ENCODE measurements around the gene EXTL1.
A peak's percentile ranks its signal among the peaks of the same experiment; 100 is the strongest.

Gene EXTL1

GRCh38 chr1:25997828-25998761, 23.5 kb upstream of the EXTL1 start, which contains the start of gene PAFAH2:
TSS of gene PAFAH2 (minus strand) at chr1:25998063. CDS start at chr1:25990816, 7,247 bp downstream.
- DNase-seq = peak; percentile 98

DNA sequence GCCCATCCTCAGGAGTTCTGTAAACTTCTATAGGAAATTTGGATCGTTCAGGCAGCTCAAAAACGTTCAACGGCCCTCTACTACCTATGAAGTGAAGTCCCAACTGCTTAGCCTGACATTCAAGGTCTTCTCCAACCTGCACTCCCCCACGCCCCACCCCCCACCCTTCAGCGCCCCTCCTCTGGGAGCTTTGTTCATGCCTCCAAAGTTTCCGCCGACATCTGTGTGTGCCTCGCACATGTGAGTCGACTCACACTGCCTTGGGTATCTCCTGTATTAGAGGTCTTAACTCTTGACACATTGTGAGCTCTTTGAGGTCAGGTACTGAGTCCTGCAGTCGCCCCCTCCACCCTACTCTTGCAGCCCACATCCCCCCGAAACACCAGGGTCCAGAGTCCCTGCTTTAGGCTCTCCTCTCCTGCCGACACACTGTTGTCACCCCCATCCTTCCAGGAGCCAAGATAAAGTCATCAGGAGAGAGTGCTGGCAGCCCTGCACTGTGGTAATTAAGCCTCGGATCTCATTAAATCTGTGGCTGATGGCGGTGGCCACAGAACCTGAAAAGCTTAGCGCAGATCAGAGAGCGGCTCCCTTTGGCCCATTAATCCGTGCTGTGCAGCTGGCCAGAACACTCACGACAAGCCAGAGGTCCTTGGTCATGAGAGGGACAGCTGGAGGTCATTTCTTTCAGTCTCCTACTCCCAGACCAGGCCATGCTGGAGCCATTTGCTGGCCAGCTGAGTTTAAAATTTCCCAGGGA, 22.4 kb upstream of the EXTL1 start:
- no peak for DNase-seq

DNA sequence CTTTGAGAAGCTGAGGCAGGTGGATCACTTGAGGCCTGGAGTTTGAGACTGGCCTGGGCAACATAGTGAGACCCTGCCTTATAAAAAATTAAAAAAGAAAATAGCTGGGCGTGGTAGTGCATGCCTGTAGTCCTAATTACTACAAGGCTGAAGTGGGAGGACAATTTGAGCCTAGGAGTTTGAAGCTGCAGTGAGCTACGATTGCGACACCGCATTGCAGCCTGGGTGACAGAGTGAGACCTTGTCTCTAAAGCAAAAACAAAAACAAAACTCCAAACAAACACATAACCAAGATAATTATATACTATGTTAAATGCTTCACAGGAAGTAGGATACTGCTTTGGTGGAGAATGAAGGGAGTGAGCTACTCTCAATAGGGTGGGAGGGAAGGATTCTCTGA, 18.3 kb upstream of the EXTL1 start:
- DNase-seq = no peak

DNA sequence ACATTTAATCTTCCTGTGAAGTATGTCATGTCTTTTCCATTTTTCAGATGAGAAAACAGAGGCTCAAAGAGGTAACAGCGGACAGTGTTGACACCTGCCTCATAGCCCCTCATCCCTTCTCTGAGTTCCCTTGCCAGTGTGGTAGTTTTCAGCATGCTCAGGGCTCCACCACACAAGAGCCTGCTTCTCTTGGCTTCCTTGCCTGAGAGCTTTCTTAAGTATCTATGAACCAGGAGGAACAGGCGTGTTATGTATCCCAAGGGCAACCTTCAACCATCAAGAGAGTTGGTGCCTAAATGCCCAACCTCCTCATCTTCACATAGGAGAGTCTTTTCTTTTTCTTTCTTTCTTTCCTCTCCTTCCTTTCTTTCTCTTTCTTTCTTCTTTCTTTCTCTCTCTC, 17.8 kb upstream of the EXTL1 start:
- DNase-seq = no peak

DNA sequence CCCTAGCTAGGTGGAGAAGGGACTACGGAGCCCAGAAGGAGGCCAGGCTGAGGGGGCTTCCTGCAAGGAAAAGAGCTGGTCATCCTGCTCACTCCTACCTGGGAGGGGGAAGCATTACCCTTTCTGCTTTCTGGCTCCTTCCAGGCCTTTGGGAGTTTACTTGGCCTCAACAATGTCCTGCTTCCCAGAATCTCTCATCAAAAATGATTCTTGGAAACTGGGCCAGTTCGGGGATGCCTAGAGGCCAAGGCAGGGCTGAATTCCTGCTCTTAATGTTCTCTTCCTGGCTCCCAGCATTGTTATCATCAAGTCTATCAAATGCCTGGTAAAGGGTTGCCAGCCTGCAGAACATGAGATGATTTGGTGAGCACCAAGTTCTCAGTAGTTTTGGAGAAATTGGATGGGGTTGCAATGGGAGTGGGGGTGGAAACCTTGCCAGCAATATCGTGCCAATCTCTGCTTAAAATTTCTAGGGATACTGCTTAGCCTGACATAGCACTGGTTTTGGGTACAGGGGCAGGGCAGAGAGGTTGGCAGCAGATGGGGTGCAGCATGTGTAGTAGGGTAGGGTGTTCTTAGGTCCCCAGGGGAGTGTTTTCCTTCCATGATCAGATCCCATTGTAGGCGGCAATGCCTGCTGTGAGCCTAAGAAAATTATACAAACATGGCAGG, 16.0 kb upstream of the EXTL1 start:
- no peak for DNase-seq

DNA sequence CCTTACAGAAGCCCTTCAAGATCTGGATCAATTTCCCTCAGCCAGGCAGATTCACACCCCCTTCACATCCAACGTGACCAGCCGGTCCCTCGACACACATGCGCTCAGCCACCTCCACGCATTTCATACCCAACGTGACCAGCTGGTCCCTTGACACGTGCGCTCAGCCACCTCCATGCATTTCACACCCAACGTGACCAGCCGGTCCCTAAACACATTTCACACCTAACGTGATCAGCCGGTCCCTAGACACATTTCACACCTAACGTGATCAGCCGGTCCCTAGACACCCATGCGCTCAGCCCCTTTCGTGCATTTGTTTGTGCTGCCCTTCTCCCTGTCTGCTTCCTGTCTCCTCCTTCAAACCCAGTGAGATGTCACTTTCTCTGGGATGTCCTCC, 14.9 kb upstream of the EXTL1 start:
- DNase-seq = no peak

DNA sequence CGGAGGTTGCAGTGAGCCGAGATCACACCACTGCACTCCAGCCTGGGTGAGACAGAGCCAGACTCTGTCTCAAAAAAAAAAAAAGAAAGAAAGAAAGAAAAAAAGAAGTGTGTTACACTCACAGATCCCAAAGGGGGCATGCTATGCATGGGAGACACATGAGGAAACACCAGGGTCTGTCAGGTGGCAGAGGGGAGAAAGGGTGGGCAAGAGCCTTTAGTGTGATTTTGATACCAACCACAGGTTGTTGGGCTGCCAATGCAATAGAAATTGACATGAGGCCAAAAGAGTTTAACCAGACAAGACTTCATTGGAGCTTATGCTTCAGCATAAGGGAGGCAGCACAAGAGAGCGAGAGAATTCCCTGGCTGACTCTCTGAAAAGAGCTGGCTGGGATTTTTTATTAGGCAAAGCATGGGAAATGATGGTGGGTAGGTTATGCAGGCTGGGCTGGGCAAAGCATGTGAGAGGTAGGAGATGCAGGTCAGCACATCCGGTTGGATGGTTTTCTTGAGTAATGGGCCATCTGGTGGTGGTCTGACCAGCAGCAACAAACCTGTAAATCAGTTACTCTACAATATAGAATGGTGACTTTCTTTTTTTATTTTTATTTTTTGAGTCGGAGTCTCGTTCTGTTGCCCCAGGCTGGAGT, 11.7 kb upstream of the EXTL1 start:
- DNase-seq = no peak

DNA sequence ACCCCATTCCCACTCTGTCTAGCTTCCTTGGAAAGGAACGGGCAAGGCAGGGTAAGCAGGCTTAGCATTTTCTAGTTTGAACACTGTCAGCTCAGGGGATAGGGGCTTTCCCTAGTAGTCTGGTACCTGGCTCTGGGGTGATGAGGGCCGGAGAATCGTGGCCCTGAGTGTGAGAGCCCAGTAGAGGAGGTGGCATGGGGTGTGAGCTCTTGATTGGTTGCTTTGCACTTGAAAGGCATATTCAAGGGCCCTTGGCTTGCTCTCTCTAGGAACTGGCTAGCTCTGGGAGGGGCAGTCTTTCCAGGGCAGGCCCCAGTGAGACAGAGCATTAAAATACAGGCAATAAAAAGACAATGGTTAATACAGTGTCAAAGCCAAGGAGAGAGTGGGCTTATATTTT, 10.8 kb upstream of the EXTL1 start:
- DNase-seq = no peak

- no peak for DNase-seq
Observed at GRCh38 chr1:26012864-26013263, 8.7 kb upstream of the EXTL1 start.

- no peak for DNase-seq
Observed at GRCh38 chr1:26014179-26014578, 7.4 kb upstream of the EXTL1 start.

DNA sequence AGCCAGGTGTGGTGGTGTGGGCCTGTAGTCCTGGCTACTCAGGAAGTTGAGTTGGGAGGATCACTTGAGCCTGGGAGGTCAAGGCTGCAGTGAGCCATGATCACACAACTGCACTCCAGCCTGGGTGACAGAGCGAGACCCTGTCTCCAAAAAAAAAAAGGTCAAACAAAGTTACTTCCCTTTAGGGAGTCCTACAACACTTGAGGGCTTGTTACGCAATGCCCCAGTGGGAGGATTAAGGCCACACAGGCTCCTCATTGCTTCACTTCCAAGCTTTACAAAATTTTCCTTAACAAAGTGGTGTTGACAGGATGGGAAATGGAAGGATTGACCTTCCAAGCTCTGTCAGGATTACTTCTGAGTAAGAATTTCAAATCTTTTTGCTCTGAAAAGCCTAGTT, 6.2 kb upstream of the EXTL1 start:
- peak; percentile 50 for DNase-seq

GRCh38 chr1:26016258-26016952, 5.2 kb upstream of the EXTL1 start:
- no peak for DNase-seq

- no peak for DNase-seq
Observed at GRCh38 chr1:26016953-26017545, 4.5 kb upstream of the EXTL1 start.

DNA sequence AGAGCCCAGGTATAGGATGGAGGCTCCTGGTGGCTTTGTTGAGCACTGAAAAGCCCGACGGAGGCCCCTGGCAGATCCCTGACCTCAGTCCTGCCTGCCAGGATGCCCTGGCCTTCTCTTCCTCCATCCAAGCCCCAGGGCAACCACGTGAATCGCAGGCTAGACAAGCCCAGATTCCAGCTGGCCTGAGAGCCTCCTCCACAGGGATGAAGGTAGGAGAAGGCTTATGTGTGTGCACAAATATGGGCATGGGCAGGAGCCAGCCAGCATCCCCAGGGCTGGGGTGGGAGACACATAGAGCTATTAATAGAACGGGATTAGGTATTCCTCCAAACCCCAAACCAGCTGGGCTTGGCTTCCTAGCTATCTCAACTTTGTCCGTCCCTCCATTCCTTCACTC, 4.0 kb upstream of the EXTL1 start:
- DNase-seq = peak; percentile 80

DNA sequence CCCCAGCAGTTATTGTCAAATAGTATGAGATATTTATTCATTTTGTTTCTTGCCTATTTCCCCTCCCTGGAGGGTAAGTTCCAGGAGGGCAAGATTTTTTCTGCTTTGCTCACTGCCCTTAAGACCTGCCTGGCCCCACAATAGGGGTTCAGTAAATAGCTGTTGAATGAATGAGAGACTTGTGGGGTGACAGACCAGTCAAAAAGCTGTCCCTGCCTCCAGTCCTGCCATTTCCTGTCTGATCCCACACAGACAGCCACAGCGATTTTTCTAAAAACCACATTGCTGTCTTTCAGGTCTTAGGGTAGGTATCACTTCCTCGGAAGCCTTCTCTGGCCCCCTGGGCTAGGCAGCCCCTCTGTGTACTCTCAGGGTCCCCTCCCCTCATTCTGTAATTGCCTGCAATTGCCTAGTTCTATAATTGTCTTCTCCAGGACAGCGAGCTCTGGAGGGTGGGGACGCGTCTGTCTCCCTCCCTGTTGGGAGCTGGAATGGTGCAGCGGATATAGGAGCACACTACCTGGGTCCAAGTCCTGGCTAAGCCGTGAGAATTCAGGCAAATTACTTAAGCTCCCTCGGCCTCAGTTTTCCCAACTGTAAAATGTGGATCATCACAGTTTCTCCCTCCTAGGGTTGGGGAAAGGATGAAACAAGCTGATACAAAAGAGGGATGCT, 1.8 kb upstream of the EXTL1 start:
- DNase-seq = no peak

- no peak for DNase-seq
Observed at GRCh38 chr1:26020330-26020768, 1.2 kb upstream of the EXTL1 start.

- DNase-seq = peak; percentile 55
Observed at GRCh38 chr1:26020941-26021646, 481 bp upstream of the EXTL1 start.

GRCh38 chr1:26022404-26022779, 817 bp downstream of the EXTL1 start:
- DNase-seq = no peak

DNA sequence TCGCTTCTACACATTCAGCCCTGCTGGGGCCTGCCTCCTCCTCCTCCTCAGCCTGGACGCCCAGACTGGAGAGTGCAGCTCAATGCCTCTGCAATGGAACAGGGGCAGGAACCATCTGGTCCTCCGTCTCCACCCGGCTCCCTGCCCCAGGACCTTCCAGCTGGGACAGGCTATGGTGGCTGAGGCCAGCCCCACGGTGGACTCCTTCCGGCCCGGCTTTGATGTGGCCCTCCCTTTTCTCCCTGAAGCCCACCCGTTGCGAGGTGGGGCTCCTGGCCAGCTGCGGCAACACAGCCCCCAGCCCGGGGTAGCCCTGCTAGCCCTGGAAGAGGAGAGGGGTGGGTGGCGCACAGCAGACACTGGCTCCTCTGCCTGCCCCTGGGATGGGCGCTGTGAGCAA, 1.4 kb downstream of the EXTL1 start:
- no peak for DNase-seq

DNA sequence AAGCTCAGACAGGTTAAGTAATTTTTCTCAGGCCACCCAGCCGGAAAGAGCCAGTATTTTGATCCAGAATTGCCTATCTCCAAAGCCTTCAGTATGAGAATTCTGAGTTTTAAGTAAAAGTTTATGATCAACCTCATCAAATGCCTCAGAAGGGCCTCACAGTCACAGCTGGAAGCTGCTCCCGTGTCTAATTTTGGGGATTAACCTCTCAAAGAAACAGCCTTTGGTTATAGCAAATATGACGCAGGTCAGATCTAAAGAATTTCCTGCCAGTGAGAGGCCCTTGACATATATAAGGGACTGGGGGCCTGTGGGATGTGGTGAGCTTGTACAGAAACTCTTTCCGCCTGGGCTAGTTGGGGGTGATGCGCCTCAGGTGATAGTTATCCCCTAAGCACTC, 2.3 kb downstream of the EXTL1 start:
- DNase-seq = no peak

- DNase-seq = no peak
Observed at GRCh38 chr1:26025060-26025459, 3.5 kb downstream of the EXTL1 start.
